Retinal pigment epithelial cell (primary cell): ENCODE results near the gene CA4.

Experiments
- DNase-seq: peaks from one replicate; pipeline ENCODE4 v3.0.0-alpha.2; 2010; ENCODE audit warnings: low read depth
- H3K4me3 ChIP-seq: 2 replicates; pipeline ENCODE4 v1.5.1; 2011; ENCODE audit warnings: mild to moderate bottlenecking, low read length, control low read depth, moderate library complexity
- CTCF ChIP-seq: conservative IDR thresholded peaks from 2 replicates; pipeline ENCODE4 v1.5.1; 2011; ENCODE audit warnings: low read depth, low read length, control low read depth, inconsistent platforms

Gene CA4

GRCh38 chr17:60165971-60166370, 16.2 kb downstream of the CA4 start:
- TF ChIP-seq CTCF: no peak
- DNase-seq: no peak
- no peak overlapping the region for H3K4me3 ChIP-seq

- DNase-seq: no peak
- no peak overlapping the region for H3K4me3 ChIP-seq
- TF ChIP-seq CTCF: no peak
Measured at GRCh38 chr17:60167065-60167741, 17.4 kb downstream of the CA4 start.

GRCh38 chr17:60168654-60169053, 18.9 kb downstream of the CA4 start:
- no peak for TF ChIP-seq CTCF
- no peak for DNase-seq
- no peak overlapping the region for H3K4me3 ChIP-seq

GRCh38 chr17:60169921-60170817, 20.4 kb downstream of the CA4 start:
- no peak for TF ChIP-seq CTCF
- no peak overlapping the region for H3K4me3 ChIP-seq
- DNase-seq: no peak

GRCh38 chr17:60170835-60171752, 21.3 kb downstream of the CA4 start:
- no peak overlapping the region for H3K4me3 ChIP-seq
- TF ChIP-seq CTCF: no peak
- DNase-seq: no peak

- no peak overlapping the region for H3K4me3 ChIP-seq
- no peak for TF ChIP-seq CTCF
- DNase-seq: no peak
Measured at GRCh38 chr17:60171753-60172079, 21.9 kb downstream of the CA4 start.
